Activated T-helper 9 cell treated with anti-CD3 and anti-CD28 coated beads, Interleukin-2, amount 50 U/mL, for 16 hours (primary cell): Measurements from ENCODE around the gene UCKL1.
A peak's percentile ranks its signal among the peaks of the same experiment; 100 is the strongest.
"Not testable (repeated sequence)": the region's sequence is repeated elsewhere in the genome, so short reads cannot be mapped to it uniquely, and the experiment has no call there.

Source experiments
- DNase-seq: peaks from one replicate; pipeline ENCODE4 v3.0.0-alpha.2; 2020; ENCODE audit warnings: low read depth

Gene UCKL1

DNA sequence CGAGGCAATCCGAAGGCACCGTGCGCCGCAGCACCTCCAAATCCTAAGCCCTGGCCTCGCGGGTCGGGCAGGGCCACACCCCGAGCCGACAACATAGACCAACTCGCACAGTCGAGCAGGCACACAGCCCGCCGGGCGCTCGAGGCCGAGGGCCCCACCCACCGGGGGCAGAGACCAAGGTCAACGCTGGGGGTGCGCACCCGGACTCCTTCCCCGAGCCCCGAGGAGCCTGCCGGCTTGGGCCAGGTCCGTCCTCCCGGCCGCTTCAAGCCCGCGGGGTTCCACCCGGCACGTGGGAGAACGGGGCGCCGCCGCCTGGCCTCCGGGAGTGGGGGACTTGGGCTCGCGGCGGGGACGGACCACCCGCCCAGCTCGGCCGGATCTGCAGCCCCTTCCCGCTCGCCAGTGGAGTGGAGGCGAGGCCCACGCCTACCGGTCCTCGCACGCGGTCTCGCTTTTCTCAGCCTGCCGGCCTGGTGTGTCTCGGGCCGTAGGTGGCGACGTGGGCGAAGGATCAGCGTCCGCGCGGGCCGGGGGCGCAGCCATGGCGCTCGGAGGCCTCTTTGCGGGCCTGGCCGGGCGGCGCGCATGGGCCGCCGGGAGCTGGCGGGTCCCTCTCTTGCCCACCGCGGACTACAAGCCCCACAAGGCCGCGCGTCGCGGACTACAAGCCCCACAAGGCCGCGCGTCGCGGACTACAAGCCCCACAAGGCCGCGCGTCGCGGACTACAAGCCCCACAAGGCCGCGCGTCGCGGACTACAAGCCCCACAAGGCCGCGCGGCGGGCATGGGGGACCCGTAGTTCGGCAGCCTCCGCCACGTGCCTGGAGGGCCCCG lies at the start of gene UCKL1:
Gene UCKL1, minus strand, starts transcription at position 590 of the 837 bp plus-strand sequence. Its CDS starts 44 bp downstream, at position 546.
- peak; percentile 88 for DNase-seq

DNA sequence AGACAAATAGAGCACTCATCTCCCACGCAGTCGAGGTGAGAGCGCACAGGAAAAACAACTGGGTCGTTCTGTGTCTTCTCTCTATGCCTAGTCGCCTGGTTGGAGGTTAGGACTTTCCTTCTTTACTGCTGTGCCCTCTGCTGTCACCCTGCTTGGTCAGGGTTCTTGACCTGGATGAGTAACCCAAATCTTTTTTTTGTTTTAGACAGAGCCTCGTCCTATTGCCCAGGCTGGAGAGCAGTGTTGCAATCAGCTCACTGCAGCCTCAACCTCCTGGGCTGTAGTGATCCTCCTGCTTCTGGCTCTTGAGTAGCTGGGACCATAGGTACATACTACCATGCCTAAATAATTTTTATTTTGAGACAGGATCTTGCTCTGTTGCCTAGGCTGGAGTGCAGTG lies 49.2 kb upstream of the UCKL1 start:
- DNase-seq: no peak

DNA sequence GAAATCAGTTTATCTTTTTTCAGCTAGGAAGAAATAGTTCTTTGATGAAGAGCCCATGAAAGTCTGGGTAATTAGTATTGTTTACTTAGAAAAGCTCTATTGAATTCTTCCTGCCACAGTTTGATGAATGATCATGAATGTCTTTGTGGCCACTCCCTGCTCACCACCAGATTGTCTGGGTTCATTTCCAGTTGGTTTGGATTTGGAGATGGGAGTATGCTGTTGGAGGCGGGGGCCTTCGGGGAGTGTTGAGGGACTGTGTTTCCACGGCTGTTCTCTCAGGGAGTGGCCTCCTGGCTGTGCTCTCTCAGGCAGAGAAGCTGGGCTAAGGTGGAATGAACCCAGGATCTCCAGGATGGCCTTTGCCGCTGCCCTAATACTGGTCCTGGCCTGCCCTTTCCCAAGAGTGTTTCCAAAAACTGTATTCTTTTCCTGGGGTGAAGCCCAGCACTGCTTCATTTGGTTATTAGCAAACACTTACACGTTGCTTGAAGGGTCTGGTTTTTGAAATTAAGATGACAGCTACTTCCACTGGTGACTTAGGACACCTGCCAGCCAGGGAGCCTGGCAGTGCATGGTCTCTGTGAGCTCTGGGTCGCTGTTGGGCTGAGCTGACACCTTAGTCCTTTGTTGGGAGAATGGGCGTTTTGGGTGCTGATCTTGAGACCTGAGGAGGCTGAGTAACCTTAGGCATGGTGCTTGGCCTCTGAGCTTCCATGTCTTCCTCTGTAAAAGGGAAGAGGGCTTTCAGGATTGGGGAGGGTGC lies 47.9 kb upstream of the UCKL1 start:
- DNase-seq: no peak

DNA sequence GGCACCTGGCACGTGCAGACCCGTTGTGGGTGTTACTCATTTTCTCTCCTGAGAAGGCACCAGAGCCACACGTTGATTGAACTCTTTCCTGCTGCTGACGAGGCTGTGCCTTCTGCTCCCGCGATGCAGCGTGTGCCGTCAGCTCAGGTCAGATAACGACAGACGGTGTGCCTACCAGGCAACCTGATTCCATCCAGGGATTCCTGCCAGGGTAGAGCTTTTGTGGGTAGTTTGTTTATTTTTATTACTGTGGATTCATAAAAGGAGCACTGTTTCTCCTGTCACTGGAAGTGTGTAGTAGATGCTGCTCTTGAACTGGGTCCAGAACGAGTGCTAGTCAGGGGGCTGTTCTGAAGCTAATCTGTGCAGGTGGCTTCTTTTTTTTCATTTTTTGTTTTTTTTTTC lies 45.4 kb upstream of the UCKL1 start:
- DNase-seq: no peak

DNA sequence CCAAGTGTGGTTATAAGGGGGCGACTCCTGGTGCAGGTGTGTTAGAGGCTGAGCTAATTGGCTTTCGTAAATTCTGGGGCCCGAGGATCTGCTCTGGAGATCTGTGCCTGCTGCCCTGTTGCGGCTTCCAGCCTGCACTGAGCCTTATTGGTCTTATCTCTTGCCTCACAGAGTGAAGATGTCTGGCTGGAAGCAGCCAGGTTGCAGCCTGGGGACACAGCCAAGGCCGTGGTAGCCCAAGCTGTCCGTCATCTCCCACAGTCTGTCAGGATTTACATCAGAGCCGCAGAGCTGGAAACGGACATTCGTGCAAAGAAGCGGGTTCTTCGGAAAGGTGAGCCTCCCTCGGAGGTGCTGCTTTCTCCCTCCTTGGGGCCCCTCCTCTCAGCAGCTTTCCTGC lies 44.7 kb upstream of the UCKL1 start:
- no peak for DNase-seq

DNA sequence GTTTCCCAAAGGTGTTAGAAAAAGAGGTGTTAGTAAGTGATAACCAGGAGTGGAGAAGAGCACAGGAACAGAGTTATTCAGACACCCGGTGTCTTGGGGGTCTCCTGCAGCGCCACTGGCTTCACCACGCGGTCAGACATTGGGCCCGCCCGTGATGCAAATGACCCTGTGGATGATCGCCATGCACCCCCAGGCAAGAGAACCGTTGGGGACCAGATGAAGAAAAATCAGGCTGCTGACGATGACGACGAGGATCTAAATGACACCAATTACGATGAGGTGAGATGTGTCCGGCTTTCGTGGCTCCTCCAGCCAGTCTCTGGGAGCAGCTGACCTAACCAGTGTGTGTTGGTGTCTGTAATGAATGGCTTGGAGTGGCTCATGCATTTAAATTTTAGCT lies 26.7 kb upstream of the UCKL1 start:
- DNase-seq: no peak

DNA sequence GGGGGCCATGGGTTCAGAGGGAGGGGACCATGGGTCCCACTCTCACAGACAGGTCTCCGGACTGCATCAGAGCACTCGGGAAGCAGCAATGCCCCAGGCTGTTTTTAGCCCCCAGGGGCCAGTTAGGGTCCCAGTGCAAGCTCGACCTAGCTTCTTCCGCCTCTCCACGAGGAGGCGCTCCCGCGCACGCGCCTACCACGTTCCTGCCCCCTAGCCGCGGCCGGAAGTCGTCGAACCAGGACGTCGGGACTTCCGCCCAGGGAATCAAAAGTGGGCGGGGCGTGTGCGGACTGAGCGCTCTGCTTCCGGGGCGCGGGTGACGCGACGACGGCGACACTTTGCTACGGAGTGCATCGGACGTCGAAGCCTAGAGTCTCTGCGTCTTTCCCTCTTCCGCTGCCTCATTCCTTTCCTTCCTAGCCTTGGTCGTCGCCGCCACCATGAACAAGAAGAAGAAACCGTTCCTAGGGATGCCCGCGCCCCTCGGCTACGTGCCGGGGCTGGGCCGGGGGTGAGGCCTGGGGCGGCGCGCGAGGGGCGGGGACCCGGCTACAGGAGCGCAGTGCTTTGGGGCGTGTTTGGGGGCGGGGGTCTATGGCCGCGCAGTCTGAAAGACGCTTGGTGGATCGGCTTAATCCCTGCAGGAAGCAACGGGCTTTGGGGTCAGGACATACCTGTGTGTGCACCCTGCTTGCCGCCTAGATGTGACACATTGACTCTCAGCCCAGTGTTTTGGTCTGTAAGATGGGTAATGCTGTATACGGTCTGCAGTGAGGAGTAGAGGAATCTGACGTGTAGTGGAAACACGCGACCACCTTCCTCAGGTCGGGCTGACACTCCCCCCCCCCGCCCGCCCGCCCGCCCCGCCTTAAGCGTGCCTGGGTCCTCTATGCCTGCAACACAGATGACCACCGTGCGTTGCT lies 24.9 kb upstream of the UCKL1 start, which contains the start of gene PRPF6:
Gene PRPF6, plus strand, starts transcription at position 327 of the 923 bp plus-strand sequence. Its CDS starts 114 bp downstream, at position 441.
- peak; percentile 92 for DNase-seq

DNA sequence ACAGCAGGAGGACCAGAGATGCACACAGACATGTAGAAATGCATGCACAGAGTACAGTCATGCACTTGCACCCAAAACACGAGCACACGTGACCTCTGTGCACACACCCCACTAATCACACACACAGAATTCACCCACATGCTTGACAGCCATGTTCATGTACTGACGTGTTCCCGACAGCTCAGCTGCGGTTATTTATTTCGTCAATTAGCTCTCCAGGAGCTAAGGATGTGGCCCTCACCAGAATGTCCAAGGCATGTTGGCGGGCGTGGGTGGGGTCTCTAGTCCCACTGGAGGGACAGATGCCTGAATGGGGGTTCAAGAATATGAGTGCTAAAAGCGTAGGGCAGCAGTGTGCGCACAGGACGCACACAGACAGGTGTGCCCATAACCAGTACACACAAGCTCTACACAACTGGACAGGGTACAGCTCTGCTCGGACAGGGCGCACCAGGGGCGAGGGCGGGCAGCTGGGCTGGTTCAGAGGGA lies 24.1 kb upstream of the UCKL1 start:
- no peak for DNase-seq

DNA sequence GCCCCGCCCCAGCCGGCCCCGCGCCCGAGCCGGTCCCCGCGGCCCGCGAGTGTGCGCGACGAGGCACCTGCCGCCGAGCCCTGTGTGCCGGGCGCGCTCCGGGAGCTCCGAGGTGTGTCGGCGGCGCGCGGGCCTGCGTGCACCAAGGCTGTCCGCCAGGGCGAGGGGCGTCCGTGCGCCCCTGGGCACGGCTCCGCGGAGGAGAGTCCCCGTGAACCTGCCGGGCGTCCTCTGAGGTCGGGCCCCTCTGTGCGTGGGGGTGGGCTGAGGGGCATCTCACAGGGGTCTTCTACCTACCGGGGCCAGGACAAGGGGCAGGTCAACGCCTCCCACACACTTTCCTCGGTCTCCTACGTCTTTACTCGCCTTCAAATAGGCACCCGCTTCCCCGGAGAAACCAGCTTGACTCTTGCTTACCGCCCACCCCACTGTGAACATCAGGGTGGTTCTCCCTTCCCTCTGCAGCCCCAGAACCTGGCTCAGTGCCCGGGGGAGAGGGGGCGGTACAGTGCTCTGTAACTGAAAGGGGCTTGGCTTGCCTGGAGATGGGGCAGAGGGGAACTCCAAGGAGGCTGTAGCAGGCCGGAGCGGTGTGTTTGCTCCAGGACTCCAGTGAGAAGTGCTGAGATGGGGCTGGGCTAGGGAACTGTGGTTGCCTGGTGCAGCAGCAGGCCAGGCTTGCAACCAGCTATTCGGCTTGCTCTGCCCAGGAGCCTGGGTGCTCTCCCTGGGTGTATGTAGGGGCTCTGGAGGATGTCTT lies 23.5 kb upstream of the UCKL1 start, which contains the start of gene SAMD10:
Gene SAMD10, minus strand, starts transcription at position 86 of the 760 bp plus-strand sequence. CDS start 175 bp downstream, outside the sequence.
- DNase-seq: peak; percentile 66

DNA sequence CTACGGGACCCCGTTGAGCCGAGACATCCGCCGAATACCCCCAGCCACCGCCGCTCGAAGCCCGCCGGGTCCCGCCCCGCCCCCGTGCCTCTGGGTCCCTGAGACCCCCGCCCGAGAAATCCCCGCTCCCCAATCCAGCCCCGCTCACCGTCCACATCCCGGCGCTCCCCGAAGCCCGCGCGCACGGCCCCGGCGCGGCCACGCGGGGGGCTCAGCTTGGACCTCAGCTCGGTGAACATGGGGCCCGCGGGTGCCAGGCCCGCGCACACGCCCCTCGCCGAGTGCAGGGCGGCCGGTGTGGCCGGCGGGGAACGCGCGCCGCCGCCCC lies 23.0 kb upstream of the UCKL1 start:
- no peak for DNase-seq

DNA sequence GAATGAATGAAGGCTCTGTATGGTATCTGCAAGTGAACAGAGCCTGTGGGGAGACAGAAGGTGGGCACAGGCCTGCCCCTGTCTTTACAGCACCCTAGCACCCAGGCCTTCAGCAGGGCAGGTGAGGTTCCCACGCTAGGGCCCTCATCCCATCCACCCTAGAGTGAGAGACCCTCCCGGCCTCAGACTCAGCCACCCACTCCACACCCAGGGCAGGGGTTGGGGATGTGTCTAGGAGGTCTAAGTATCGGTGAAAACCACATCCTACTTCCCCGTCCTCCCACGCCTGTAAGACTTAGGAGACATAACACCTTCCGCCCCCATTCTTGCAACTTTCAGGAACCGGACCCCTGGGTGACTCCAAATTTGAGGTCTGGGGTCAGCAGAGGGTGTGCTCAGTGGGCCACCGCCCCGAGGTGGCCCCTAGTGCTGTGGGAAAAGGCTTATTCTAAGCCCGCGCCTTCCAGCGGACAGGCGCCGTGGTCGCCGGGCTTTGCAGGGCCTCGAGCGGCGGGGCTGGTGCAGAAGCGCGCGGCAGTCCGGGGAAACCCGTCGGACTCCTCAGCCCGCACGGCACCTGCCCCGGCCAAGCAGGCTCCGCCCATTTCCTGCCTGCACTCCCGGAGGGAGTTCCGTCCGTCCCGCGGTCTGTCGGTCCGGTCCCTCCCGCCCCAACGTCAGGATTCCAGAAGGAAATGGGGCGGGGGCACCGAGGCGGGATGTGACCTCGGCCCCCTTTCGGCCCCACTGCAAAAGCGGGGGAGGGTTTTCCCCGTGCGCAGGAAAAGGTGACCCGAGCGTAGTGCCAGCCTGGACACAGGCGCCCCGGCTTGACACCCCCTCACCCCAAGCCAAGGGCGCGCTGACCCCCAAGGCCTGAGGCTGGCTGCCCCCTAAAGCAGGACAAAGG lies 22.4 kb upstream of the UCKL1 start:
- peak; percentile 49 for DNase-seq

DNA sequence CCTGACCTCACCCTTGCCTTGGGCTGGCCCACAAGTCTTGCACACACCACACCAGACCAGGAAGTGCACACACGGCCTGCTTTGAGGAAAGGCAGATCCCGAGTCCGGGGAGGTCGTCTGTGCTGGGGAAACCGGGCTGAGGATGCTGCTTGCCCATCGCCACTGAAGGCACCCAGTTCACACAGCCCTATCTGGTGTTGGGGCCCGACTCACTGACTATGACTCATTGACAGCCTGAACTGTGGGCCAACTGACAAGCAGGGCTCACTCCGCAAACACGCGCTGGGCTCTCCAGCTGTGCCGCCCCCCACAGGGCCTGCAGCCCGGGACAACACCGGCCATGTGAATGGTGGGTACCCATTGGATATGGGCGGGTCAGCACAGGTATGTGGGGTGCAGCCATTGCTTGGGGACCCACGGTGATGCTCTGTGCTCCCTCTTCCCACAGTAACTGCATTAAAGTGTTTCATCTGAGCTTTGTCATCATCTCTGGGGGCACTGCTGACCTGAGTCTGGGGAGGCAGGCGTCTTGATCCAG lies 21.6 kb upstream of the UCKL1 start:
- DNase-seq: peak; percentile 37

DNA sequence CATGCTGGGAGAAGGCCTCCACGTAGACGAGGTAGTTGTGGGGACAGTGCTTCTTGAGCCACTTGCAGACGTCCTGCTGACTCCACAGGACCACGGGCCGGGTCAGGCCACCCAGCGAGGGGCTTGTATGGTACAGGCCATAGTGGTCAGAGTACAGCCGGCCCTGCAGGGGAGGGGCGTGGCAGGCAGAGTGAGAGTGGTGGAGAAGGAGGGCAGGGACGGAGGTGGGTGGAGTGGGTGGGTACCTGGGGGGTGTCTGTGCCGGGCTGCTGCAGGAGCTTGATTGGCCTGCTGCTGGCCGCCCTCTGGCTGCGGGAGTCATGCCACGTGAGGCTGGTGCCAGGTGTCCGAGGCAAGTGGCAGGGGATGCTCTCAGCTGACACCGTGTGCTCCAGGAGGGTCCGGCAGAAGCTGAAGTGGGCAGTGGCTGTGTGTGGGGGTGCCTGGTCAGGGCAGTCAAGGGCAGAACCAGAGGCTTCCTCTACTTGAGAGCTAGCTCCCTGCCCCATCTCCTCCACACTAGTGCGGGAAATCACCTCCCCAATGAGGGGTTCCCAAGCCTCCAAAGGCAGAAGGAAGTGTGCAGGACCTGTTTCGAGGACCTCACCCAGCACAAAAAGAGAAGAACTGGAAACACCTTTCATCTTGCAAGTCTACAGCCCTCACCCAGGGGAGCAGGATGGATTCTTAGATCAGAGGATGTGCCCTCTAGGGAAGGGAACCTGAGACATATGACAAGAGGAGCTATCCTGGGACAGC lies 20.9 kb upstream of the UCKL1 start:
- no peak for DNase-seq

DNA sequence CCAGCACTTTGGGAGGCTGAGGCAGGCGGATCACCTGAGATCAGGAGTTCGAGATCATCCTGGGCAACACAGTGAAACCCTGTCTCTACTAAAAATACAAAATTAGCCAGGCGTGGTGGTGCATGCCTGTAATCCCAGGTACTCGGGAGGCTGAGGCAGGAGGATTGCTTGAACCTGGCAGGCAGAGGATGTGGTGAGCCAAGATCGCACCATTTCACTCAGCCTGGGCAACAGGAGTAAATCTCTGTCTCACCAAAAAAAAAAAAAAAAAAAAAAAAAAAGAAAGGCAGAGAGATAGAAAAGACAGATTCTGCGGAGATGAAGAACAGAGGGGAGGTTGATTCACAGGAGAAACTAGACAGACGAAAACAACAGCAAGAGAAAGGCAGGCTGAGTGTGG lies 20.3 kb upstream of the UCKL1 start:
- DNase-seq: not testable (repeated sequence)

DNA sequence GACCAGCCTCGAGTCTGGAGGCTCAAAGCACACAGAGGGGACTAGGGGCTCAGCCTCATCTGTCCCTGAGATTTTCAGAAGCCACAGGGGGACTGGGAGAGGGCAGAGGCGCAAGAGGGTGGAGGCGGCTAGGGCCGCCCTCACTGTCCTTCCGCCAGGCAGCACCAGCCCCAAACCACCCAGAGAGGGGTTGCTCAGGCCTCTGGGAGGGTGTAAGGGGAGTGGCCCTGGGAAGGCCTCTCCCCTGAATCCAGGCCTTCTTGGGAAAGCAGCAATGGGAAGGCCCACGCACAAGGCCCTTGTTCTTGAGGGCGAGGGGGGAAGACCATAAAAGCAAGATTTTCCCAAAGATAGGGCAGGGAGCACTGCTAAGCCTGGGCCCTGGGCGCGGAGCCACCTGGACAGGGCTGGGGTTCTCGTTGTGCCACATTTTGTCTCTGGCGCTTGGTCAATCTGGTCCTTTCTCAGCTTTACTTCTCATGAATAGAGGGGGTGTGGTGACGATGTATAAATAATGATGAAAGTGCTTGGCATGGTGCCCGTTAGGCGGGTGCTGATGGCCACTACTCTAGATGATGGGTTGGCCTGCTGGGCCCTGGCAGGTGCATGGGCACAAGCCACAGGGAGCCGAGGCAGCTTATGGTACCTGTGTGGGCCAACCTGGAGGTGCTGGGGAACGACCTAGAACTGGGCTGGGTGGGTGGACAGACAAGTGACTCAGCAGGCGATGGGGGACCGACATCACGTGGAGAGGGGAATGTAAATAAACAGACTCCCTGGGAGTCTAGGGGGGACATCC lies 18.4 kb upstream of the UCKL1 start:
- no peak for DNase-seq

DNA sequence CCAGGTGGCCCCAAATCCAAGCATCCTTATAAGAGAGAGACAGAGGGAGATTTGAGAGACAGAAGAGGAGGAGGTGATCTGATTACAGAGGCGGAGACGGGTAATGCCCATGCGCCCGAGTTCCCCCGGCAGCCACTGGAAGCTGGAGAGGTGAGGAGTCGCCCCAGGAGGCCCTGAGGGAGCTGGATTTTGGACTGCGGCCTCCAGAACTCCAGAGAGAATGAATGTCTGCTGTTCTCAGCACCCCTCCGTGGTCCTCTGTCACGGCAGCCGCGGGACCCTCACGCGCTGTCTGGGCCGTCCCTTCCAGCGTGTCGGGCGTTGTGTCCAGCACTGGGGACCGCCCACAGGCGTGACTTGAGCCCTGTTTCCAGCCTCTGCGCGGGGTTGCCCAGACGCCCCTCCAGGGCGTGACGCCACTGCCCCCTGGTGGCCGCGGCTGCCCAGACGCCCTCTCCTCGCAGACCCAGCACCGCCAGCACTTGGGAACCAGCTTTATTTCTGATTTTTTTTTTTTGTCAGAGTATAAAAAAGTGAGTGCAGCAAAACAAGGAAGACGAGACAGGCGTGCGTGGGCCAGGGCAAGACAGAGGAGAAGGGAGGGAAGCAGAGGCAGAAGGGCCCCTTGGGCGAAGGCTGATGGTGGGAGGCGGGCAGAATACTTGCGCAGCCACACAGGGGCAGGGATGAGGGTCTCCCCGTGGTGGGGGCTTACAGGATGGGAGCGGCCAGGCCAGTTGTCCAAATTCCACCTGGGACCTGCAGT lies 17.6 kb upstream of the UCKL1 start:
- peak; percentile 73 for DNase-seq

DNA sequence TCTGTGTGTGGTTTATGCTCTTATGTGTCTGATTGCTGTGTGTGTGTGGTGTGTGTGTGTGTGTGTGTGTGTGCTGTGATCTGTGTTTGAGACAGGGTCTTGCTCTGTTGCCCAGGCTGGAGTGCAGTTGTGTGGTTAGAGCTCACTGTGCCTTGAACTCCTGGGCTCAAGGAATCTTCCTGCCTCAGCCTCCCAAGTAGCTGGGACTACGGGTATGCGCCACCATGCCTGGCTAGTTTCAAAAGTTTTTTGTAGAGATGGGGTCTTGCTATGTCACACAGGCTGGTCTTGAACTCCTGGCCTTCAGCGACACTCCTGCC lies 16.9 kb upstream of the UCKL1 start:
- no peak for DNase-seq
